C4-2B (cell line): ENCODE results near the gene SESN1.

Source experiments
- CTCF ChIP-seq: fragments of 450-650 bp; conservative IDR thresholded peaks from 2 replicates; pipeline ENCODE4 v1.5.1; 2017; ENCODE audit warnings: mild to moderate bottlenecking
- ZFX ChIP-seq: fragments of 450-650 bp; IDR thresholded peaks from 2 replicates; pipeline ENCODE4 v1.6.1; 2017

- TF ChIP-seq CTCF (no peak), ZFX (no peak)
Measured at GRCh38 chr6:109052852-109053251, 41.8 kb downstream of the SESN1 start.
